Smooth muscle cell (in vitro differentiated cells): Measurements from ENCODE around the gene RALGDS. TPM values are rescaled to one million over a fixed set of nuclear protein-coding genes. Genes with fewer than 3 reads are reported as not detected.

Experiments
- DNase-seq: peaks from one replicate; lab custom pipeline; 2025; ENCODE audit not compliant: unreplicated experiment; lab: John Stamatoyannopoulos, UW
- H2AFZ ChIP-seq: fragments of 200-600 bp; sonication (generic); 2 replicates; pipeline ENCODE4 v1.6.0; 2016; ENCODE audit warnings: antibody characterized with exemption, low read depth, mild to moderate bottlenecking
- H3F3A ChIP-seq: fragments of 200-600 bp; sonication (generic); 2 replicates; pipeline ENCODE4 v1.6.0; 2017; ENCODE audit warnings: antibody characterized with exemption, low read depth
- H3K27ac ChIP-seq: fragments of 200-600 bp; sonication (generic); 2 replicates; pipeline ENCODE4 v1.5.1; 2016; ENCODE audit warnings: low read depth, mild to moderate bottlenecking
- H3K27me3 ChIP-seq: fragments of 200-600 bp; sonication (generic); 2 replicates; pipeline ENCODE4 v1.6.1; 2016; ENCODE audit warnings: low read depth, mild to moderate bottlenecking
- H3K36me3 ChIP-seq: fragments of 200-600 bp; sonication (generic); 2 replicates; pipeline ENCODE4 v1.5.1; 2016; ENCODE audit warnings: low read depth
- H3K4me1 ChIP-seq: fragments of 200-600 bp; sonication (generic); 2 replicates; pipeline ENCODE4 v1.5.1; 2016; ENCODE audit warnings: low read depth
- H3K4me2 ChIP-seq: fragments of 200-600 bp; sonication (generic); 2 replicates; pipeline ENCODE4 v1.6.0; 2016; ENCODE audit warnings: mild to moderate bottlenecking
- H3K4me3 ChIP-seq: fragments of 200-600 bp; sonication (generic); 2 replicates; pipeline ENCODE4 v1.5.1; 2016; ENCODE audit warnings: mild to moderate bottlenecking
- H3K79me2 ChIP-seq: fragments of 200-600 bp; sonication (generic); 2 replicates; pipeline ENCODE4 v1.6.0; 2016; ENCODE audit warnings: low read depth, mild to moderate bottlenecking
- H3K9ac ChIP-seq: fragments of 200-600 bp; sonication (generic); 2 replicates; pipeline ENCODE4 v1.6.0; 2016; ENCODE audit warnings: low read depth
- H3K9me3 ChIP-seq: fragments of 200-600 bp; sonication (generic); replicated peaks from 2 replicates; pipeline ENCODE4 v1.5.1; 2016; ENCODE audit warnings: low read depth
- H4K20me1 ChIP-seq: fragments of 200-600 bp; sonication (generic); 2 replicates; pipeline ENCODE4 v1.6.0; 2016; ENCODE audit warnings: low read depth
- WGBS: methylation state at CpG from one replicate; pipeline ENCODE4 v1.1.7; 2016; ENCODE audit warnings: low lambda C conversion rate; 5-methylcytosine and 5-hydroxymethylcytosine counted together
- polyA plus RNA-seq: library from polyadenylated mRNA; unstranded; fragments of >200 nt; fragmentation: Nextera tagmentation; extraction: Ambion mirVana; gene quantifications from 2 replicates; pipeline ENCODE4 v1.2.1, GENCODE V29; 2016
- total RNA-seq: library from RNA; depleted of rRNA; stranded (reverse); fragments of >200 nt; gene quantifications from 2 replicates; pipeline ENCODE4 v1.2.3, GENCODE V29; 2014
- TF ChIP-seq, protein P1 (sequence below): fragments of 200-600 bp; sonication (generic); IDR thresholded peaks from 2 replicates; pipeline ENCODE4 v1.5.1; 2017; ENCODE audit warnings: borderline replicate concordance, mild to moderate bottlenecking, antibody characterized with exemption; ENCODE audit not compliant: insufficient read depth, poor library complexity, severe bottlenecking

The RALGDS gene
- total and polyA plus RNA-seq, 2 experiments from 2014 or later, result 27.8 to 37.7 TPM

DNA sequence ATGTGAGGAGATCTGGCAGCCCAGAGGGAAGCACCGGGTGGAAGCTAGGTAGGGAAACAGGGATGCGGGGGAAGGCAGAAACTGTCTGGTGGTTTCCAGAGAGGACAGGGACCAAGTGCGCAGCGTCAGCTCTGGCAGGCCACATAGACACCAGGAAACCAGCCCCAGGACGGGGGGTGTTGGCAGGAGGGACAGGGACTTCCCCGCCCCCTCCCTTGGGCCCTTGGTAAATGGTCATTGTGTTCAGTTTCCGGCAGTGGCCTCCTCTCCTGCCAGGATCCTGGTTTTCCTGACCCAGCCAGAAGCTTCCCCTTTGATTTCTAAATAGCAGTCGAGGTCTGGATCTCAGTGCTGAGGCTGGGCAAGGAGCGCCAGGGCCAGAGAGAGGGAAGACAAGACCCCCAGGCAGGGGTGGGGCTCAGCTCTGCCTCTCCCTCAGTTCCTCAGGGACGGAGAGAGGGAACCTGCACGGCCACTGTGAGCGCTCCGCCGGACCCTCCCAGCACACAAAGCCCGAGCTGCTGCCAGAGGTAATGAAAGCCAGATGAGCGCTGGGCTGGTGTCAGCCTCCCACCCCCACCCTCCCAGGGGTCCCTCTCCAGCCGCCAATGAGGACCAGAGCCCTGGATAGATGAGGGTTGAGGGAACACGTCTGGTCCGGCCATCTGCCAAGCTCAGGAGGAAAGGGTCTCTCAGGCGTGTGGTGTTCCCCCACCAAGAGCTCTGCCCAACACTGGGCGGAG, 1.8 kb downstream of the RALGDS start:
- H3K4me1 ChIP-seq, result peaks cover 31% of the 10 kb centered on the region
- no peak for DNase-seq
- H3K9ac ChIP-seq, result peak overlapping the region; percentile 73
- TF ChIP-seq, protein P1, sequence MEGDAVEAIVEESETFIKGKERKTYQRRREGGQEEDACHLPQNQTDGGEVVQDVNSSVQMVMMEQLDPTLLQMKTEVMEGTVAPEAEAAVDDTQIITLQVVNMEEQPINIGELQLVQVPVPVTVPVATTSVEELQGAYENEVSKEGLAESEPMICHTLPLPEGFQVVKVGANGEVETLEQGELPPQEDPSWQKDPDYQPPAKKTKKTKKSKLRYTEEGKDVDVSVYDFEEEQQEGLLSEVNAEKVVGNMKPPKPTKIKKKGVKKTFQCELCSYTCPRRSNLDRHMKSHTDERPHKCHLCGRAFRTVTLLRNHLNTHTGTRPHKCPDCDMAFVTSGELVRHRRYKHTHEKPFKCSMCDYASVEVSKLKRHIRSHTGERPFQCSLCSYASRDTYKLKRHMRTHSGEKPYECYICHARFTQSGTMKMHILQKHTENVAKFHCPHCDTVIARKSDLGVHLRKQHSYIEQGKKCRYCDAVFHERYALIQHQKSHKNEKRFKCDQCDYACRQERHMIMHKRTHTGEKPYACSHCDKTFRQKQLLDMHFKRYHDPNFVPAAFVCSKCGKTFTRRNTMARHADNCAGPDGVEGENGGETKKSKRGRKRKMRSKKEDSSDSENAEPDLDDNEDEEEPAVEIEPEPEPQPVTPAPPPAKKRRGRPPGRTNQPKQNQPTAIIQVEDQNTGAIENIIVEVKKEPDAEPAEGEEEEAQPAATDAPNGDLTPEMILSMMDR, result no peak
- H4K20me1 ChIP-seq, result peaks cover 86% of the 10 kb centered on the region
- peak overlapping the region; percentile 99 for H3K4me2 ChIP-seq
- H3K4me3 ChIP-seq, result peak overlapping the region; percentile 70
- 52% methylated on average over 20 of the region's 21 CpGs for WGBS
- H3K79me2 ChIP-seq, result peaks cover 22% of the 10 kb centered on the region
- no peaks in the 10 kb centered on the region for H3K27me3 ChIP-seq
- H3F3A ChIP-seq, result peaks cover 15% of the 10 kb centered on the region
- H2AFZ ChIP-seq, result no peak overlapping the region
- no peaks in the 10 kb centered on the region for H3K36me3 ChIP-seq
- H3K27ac ChIP-seq, result no peak overlapping the region
- H3K9me3 ChIP-seq, result no peaks in the 10 kb centered on the region

GRCh38 chr9:133118568-133118967, 2.5 kb downstream of the RALGDS start:
- peaks cover 22% of the 10 kb centered on the region for H3F3A ChIP-seq
- H3K9me3 ChIP-seq, result no peaks in the 10 kb centered on the region
- no peak overlapping the region for H3K4me2 ChIP-seq
- no peaks in the 10 kb centered on the region for H3K36me3 ChIP-seq
- peaks cover 22% of the 10 kb centered on the region for H3K79me2 ChIP-seq
- DNase-seq, result no peak
- H3K4me3 ChIP-seq, result no peak overlapping the region
- no peaks in the 10 kb centered on the region for H3K27me3 ChIP-seq
- H3K27ac ChIP-seq, result no peak overlapping the region
- no peak overlapping the region for H2AFZ ChIP-seq
- H3K4me1 ChIP-seq, result peaks cover 38% of the 10 kb centered on the region
- TF ChIP-seq, protein P1, result no peak
- no peak overlapping the region for H3K9ac ChIP-seq
- WGBS, result 88% methylated on average over 3 of the region's 3 CpGs
- peaks cover 90% of the 10 kb centered on the region for H4K20me1 ChIP-seq

DNA sequence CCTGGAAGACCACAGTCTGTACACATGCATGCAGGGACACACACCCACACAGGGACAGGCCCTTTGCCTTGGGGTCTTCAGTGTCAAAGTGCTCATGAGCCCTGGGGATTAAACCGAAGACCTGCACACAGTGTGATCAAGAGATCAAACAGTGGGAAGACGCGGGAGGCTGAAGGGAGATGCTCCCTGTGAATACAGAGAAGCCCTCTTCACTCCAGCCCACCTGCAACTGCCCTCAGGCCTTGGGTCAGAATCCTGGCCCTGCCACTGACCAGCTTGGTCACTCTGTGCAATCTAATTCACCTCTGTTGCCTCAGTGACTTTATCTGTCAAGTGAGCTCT, 2.9 kb downstream of the RALGDS start:
- H3K79me2 ChIP-seq, result peaks cover 22% of the 10 kb centered on the region
- H3K4me1 ChIP-seq, result peaks cover 43% of the 10 kb centered on the region
- TF ChIP-seq, protein P1, result no peak
- no peak overlapping the region for H3K9ac ChIP-seq
- H3F3A ChIP-seq, result peaks cover 24% of the 10 kb centered on the region
- H3K4me2 ChIP-seq, result no peak overlapping the region
- 89% methylated on average over 3 of the region's 3 CpGs for WGBS
- no peaks in the 10 kb centered on the region for H3K27me3 ChIP-seq
- no peaks in the 10 kb centered on the region for H3K9me3 ChIP-seq
- no peaks in the 10 kb centered on the region for H3K36me3 ChIP-seq
- DNase-seq, result no peak
- H3K4me3 ChIP-seq, result no peak overlapping the region
- no peak overlapping the region for H2AFZ ChIP-seq
- H4K20me1 ChIP-seq, result peaks cover 94% of the 10 kb centered on the region
- H3K27ac ChIP-seq, result no peak overlapping the region
